ENCODE results near the gene TMEM63B. TPM values are rescaled to one million over a fixed set of nuclear protein-coding genes. Genes with fewer than 3 reads are reported as not detected.

TMEM63B gene
- total RNA-seq, 1 experiment from 2014 or later = 22.6 TPM

GRCh38 chr6:44105993-44106740 lies 21.2 kb upstream of the TMEM63B start:
- POLR2A ChIA-PET = interaction anchor here (0.7 kb wide), 1 partner anchor 8 kb away, joined by 3 read pairs; no protein-coding TSS in a partner anchor
- Mint-ChIP-seq H3K27ac (ENCODE audit: low read depth, unreplicated experiment) (no peak overlapping the region), H3K9me3 (ENCODE audit: unreplicated experiment) (no peaks in the 10 kb centered on the region), H3K4me1 (ENCODE audit: insufficient read depth, unreplicated experiment) (peaks cover 6% of the 10 kb centered on the region), H3K27me3 (ENCODE audit: insufficient read depth, unreplicated experiment) (no peaks in the 10 kb centered on the region), H3K4me3 (ENCODE audit: unreplicated experiment) (no peak overlapping the region), H3K36me3 (ENCODE audit: insufficient read depth, unreplicated experiment) (peaks cover 39% of the 10 kb centered on the region)
- BruUV-seq (replicated peaks) = no TSS peak
- intact Hi-C loops (cut with micrococcal nuclease) = no loop called here
- DNase-seq (ENCODE audit: unreplicated experiment) = no peak
- CTCF ChIA-PET = no interaction called here
- TF ChIP-seq, protein P1, sequence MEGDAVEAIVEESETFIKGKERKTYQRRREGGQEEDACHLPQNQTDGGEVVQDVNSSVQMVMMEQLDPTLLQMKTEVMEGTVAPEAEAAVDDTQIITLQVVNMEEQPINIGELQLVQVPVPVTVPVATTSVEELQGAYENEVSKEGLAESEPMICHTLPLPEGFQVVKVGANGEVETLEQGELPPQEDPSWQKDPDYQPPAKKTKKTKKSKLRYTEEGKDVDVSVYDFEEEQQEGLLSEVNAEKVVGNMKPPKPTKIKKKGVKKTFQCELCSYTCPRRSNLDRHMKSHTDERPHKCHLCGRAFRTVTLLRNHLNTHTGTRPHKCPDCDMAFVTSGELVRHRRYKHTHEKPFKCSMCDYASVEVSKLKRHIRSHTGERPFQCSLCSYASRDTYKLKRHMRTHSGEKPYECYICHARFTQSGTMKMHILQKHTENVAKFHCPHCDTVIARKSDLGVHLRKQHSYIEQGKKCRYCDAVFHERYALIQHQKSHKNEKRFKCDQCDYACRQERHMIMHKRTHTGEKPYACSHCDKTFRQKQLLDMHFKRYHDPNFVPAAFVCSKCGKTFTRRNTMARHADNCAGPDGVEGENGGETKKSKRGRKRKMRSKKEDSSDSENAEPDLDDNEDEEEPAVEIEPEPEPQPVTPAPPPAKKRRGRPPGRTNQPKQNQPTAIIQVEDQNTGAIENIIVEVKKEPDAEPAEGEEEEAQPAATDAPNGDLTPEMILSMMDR (IDR thresholded peaks at IDR 0.05; ENCODE audit: unreplicated experiment) = no peak

DNA sequence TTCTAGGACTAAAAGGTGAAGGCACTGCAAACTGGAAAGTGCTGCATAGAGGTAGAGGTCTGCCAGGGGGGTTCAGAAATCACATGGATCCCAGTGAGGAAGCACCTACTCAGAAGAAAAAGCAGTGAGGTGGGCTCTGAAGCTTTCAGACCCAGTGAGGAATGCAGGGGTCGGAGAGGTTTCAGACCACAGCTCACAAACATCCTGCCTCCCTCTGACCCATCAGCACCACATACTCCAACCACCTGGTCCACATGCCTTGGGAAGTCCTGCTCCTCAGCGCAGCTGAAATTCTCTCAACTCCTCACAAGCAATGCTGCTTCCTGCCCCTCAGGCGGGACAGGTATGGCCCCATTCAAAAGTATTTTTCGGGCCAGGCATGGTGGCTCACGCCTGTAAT lies 20.3 kb upstream of the TMEM63B start:
- intact Hi-C loops (cut with micrococcal nuclease) = no loop called here
- Mint-ChIP-seq H3K4me1 (ENCODE audit: insufficient read depth, unreplicated experiment) (peaks cover 4% of the 10 kb centered on the region), H3K9me3 (ENCODE audit: unreplicated experiment) (no peaks in the 10 kb centered on the region), H3K27me3 (ENCODE audit: insufficient read depth, unreplicated experiment) (no peaks in the 10 kb centered on the region), H3K36me3 (ENCODE audit: insufficient read depth, unreplicated experiment) (peaks cover 48% of the 10 kb centered on the region), H3K4me3 (ENCODE audit: unreplicated experiment) (no peak overlapping the region), H3K27ac (ENCODE audit: low read depth, unreplicated experiment) (no peak overlapping the region)
- TF ChIP-seq, protein P1 (IDR thresholded peaks at IDR 0.05; ENCODE audit: unreplicated experiment) = no peak
- ChIA-PET CTCF (no interaction called here), POLR2A (interaction anchor here (0.6 kb wide), 1 partner anchor 37 kb away, joined by 3 read pairs; no protein-coding TSS in a partner anchor)
- no peak for DNase-seq (ENCODE audit: unreplicated experiment)
- no TSS peak for BruUV-seq (replicated peaks)

- H3K4me3 Mint-ChIP-seq (ENCODE audit: unreplicated experiment) = no peak overlapping the region
- ChIA-PET CTCF (no interaction called here), POLR2A (interaction anchor here (0.7 to 1.4 kb wide), 3 partner anchors 9 to 134 kb away, joined by 3 to 4 read pairs (median 3); no protein-coding TSS in a partner anchor)
- H3K27me3 Mint-ChIP-seq (ENCODE audit: insufficient read depth, unreplicated experiment) = no peaks in the 10 kb centered on the region
- no peak for DNase-seq (ENCODE audit: unreplicated experiment)
- no peaks in the 10 kb centered on the region for H3K9me3 Mint-ChIP-seq (ENCODE audit: unreplicated experiment)
- no peaks in the 10 kb centered on the region for H3K4me1 Mint-ChIP-seq (ENCODE audit: insufficient read depth, unreplicated experiment)
- H3K36me3 Mint-ChIP-seq (ENCODE audit: insufficient read depth, unreplicated experiment) = peaks cover 60% of the 10 kb centered on the region
- TF ChIP-seq, protein P1 (IDR thresholded peaks at IDR 0.05; ENCODE audit: unreplicated experiment) = no peak
- no TSS peak for BruUV-seq (replicated peaks)
- no peak overlapping the region for H3K27ac Mint-ChIP-seq (ENCODE audit: low read depth, unreplicated experiment)
- intact Hi-C loops (cut with micrococcal nuclease) = no loop called here
These were observed 18.9 kb upstream of the TMEM63B start for GRCh38 chr6:44108471-44108870.

GRCh38 chr6:44109212-44109611 lies 18.1 kb upstream of the TMEM63B start:
- Mint-ChIP-seq H3K36me3 (ENCODE audit: insufficient read depth, unreplicated experiment) (peaks cover 64% of the 10 kb centered on the region), H3K4me1 (ENCODE audit: insufficient read depth, unreplicated experiment) (no peaks in the 10 kb centered on the region), H3K27ac (ENCODE audit: low read depth, unreplicated experiment) (no peak overlapping the region), H3K4me3 (ENCODE audit: unreplicated experiment) (no peak overlapping the region), H3K9me3 (ENCODE audit: unreplicated experiment) (no peaks in the 10 kb centered on the region), H3K27me3 (ENCODE audit: insufficient read depth, unreplicated experiment) (no peaks in the 10 kb centered on the region)
- TF ChIP-seq, protein P1 (IDR thresholded peaks at IDR 0.05; ENCODE audit: unreplicated experiment) = no peak
- POLR2A ChIA-PET = interaction anchor here (0.6 to 1.4 kb wide), 2 partner anchors 13 to 46 kb away, joined by 3 read pairs; no protein-coding TSS in a partner anchor
- CTCF ChIA-PET = interaction anchor here (0.6 to 3.4 kb wide), 2 partner anchors 12 to 13 kb away, joined by 3 to 21 read pairs; no protein-coding TSS in a partner anchor
- no TSS peak for BruUV-seq (replicated peaks)
- DNase-seq (ENCODE audit: unreplicated experiment) = no peak
- intact Hi-C loops (cut with micrococcal nuclease) = no loop called here

Data from MCF 10A (cell line).